Measurements from ENCODE around the gene TAC3.
"Not testable (repeated sequence)": the region's sequence is repeated elsewhere in the genome, so short reads cannot be mapped to it uniquely, and the experiment has no call there.

Gene TAC3

GRCh38 chr12:57033431-57033830, 17.1 kb upstream of the TAC3 start:
- no peak for TF ChIP-seq CTCF (IDR thresholded peaks at IDR 0.05; ENCODE audit: extremely low read depth, missing control alignments)

GRCh38 chr12:57031789-57032188, 15.5 kb upstream of the TAC3 start:
- TF ChIP-seq CTCF (IDR thresholded peaks at IDR 0.05; ENCODE audit: extremely low read depth, missing control alignments) = no peak
- no peak for DNase-seq (ENCODE audit: low spot score)

More at GRCh38 chr12:57033431-57033830, 17.1 kb upstream of the TAC3 start:
- no peak for DNase-seq (ENCODE audit: low spot score)

GRCh38 chr12:57031138-57031725, 14.9 kb upstream of the TAC3 start:
- no peak for TF ChIP-seq CTCF (IDR thresholded peaks at IDR 0.05; ENCODE audit: extremely low read depth, missing control alignments)
- peak; percentile 38 for DNase-seq (ENCODE audit: low spot score)

GRCh38 chr12:57029457-57029856, 13.1 kb upstream of the TAC3 start:
- no peak for DNase-seq (ENCODE audit: low spot score)
- no peak for TF ChIP-seq CTCF (IDR thresholded peaks at IDR 0.05; ENCODE audit: extremely low read depth, missing control alignments)

- DNase-seq (ENCODE audit: low spot score) = no peak
- no peak for TF ChIP-seq CTCF (IDR thresholded peaks at IDR 0.05; ENCODE audit: extremely low read depth, missing control alignments)
Observed at GRCh38 chr12:57027805-57028153, 11.4 kb upstream of the TAC3 start.

- DNase-seq (ENCODE audit: low spot score) = no peak
- TF ChIP-seq CTCF (IDR thresholded peaks at IDR 0.05; ENCODE audit: extremely low read depth, missing control alignments) = no peak
Observed at GRCh38 chr12:57027011-57027804, 10.9 kb upstream of the TAC3 start.

- no peak for TF ChIP-seq CTCF (IDR thresholded peaks at IDR 0.05; ENCODE audit: extremely low read depth, missing control alignments)
- no peak for DNase-seq (ENCODE audit: low spot score)
Observed at GRCh38 chr12:57025196-57025595, 8.9 kb upstream of the TAC3 start.

- DNase-seq (ENCODE audit: low spot score) = not testable (repeated sequence)
Observed at GRCh38 chr12:57022324-57022723, 6.0 kb upstream of the TAC3 start.

Data from GM20000 (cell line).